ENCODE data around the gene GPAT2. TPM values are rescaled to one million over a fixed set of nuclear protein-coding genes. Genes with fewer than 3 reads are reported as not detected.
"Not testable (repeated sequence)": the region's sequence is repeated elsewhere in the genome, so short reads cannot be mapped to it uniquely, and the experiment has no call there.

The GPAT2 gene
- total and polyA plus RNA-seq, 2 experiments from 2014 or later, result 0.65 to 0.71 TPM

DNA sequence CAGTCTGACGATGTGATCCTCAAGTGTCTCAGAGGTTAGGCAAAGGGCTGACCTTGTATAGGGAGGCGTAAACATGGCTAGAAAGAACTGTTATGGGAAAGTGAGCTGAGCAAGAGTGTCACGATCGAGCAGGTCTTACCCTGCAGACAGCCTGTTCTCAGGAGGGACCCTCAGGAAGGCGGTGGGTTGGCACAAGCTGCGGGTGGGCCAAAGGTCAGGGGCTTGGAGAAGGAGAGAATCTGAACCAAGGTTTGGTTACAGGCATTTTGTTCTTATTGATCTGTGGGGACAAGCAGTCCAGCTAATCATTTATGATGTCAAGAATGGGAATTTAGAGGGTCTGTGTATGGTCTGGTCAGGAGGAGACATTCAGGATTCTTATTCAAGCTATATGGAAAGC, 26.7 kb downstream of the GPAT2 start:
- not testable (repeated sequence) for H2AFZ ChIP-seq; H3K4me2 ChIP-seq (ENCODE audit: unreplicated experiment); DNase-seq; H3K9me3 ChIP-seq (ENCODE audit: low read depth); H3K4me3 ChIP-seq; H3K36me3 ChIP-seq (ENCODE audit: low read depth); H4K20me1 ChIP-seq (ENCODE audit: insufficient read depth); H3K27ac ChIP-seq; H3K9ac ChIP-seq; H3F3A ChIP-seq (ENCODE audit: insufficient read depth); H3K9me2 ChIP-seq (ENCODE audit: insufficient read depth); H3K4me1 ChIP-seq (ENCODE audit: insufficient read depth); H3K79me2 ChIP-seq (ENCODE audit: insufficient read depth)
- H3K27me3 ChIP-seq (replicated peaks; ENCODE audit: insufficient read depth), result peaks cover 11% of the 10 kb centered on the region
- 41 to 43% methylated on average over 6 of the region's 6 CpGs for WGBS, 2 experiments (ENCODE audit: low coverage in 1 of 2, low lambda C conversion rate in 2 of 2, missing lambda C conversion rate in 2 of 2)
- in situ Hi-C loops (cut with MboI), result loop anchor here (25.0 kb wide), 2 partner anchors 254 to 504 kb away; partner anchors contain the start of genes CIAO1, NEURL3 and TMEM127

DNA sequence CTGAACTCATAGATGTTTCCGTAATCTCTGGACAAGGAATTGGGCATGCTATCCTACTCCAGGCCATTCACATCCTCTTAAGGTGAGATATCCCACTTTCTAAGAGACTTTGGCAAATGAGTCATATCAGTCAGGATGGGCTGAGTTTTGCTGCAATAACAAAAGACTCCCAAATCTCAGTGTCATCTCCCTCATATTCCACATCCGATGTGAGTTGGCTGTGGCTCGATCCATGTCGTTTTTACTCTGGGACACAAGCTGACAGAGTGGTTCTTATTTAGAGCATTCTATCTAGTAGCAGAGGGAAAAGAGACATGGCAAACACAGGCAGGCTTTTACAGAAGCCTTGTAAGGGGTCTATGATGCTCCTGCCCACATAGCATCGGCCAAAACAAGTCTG, 28.5 kb downstream of the GPAT2 start:
- H3K9me3 ChIP-seq (ENCODE audit: low read depth); H3K79me2 ChIP-seq (ENCODE audit: insufficient read depth); DNase-seq; H3K4me2 ChIP-seq (ENCODE audit: unreplicated experiment); H3K27ac ChIP-seq; H4K20me1 ChIP-seq (ENCODE audit: insufficient read depth); H2AFZ ChIP-seq; H3K4me1 ChIP-seq (ENCODE audit: insufficient read depth); H3K4me3 ChIP-seq; H3K9ac ChIP-seq; H3F3A ChIP-seq (ENCODE audit: insufficient read depth); H3K9me2 ChIP-seq (ENCODE audit: insufficient read depth); H3K36me3 ChIP-seq (ENCODE audit: low read depth): not testable (repeated sequence)
- H3K27me3 ChIP-seq (replicated peaks; ENCODE audit: insufficient read depth), result peaks cover 11% of the 10 kb centered on the region
- WGBS, 2 experiments (ENCODE audit: low coverage in 1 of 2, low lambda C conversion rate in 2 of 2, missing lambda C conversion rate in 2 of 2), result 62 to 63% methylated on average over 5 of the region's 5 CpGs
- in situ Hi-C loops (cut with MboI), result loop anchor here (25.0 kb wide), 2 partner anchors 256 to 506 kb away; partner anchors contain the start of genes CIAO1, NEURL3 and TMEM127

DNA sequence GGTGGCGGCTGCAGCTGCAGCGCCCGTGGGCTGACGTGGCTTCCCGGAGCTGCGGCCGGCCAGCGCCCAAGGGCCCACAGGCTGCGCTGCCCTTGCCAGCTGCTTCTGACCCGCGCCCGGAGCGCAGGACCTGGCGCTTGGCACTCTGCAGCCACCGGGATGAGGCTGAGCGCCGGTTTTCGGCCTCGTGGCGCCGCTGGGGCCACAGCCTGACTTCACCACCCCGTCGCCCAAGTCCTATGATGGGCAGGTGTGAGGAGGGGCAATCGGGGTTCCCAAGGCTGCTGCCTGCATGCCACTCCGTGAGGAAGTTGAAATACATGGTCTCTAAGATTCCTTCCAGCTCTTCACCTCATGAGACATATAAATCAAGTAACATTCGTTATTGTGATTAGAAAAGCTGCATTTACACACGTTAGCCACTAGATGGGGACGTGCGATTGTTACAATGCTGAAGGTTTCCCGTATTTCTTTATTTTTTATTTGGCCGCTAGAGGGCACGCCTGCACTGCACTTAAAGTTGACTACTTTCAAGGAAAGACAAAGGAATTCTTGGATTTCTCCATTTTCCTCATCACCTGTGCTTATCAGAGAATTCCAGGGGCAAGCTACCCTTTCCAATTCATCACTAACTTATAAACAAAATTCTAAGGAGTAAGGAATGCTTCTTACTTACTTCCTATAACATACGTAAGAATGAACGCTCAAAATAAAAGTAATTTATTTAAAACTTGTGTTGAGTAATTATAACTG, 42.0 kb downstream of the GPAT2 start:
- H3K9me3 ChIP-seq (ENCODE audit: low read depth); H4K20me1 ChIP-seq (ENCODE audit: insufficient read depth); H3K27me3 ChIP-seq (replicated peaks; ENCODE audit: insufficient read depth); in situ Hi-C loops (cut with MboI); H3F3A ChIP-seq (ENCODE audit: insufficient read depth); H3K36me3 ChIP-seq (ENCODE audit: low read depth); H3K9me2 ChIP-seq (ENCODE audit: insufficient read depth); H3K4me1 ChIP-seq (ENCODE audit: insufficient read depth): not testable (repeated sequence)
- Histone ChIP-seq H3K9ac (peak overlapping the region; percentile 91), H3K4me3 (peak overlapping the region; percentile 85), H3K27ac (peak overlapping the region; percentile 84), H3K4me2 (ENCODE audit: unreplicated experiment) (peak overlapping the region; percentile 97), H2AFZ (peak overlapping the region; percentile 97), H3K79me2 (ENCODE audit: insufficient read depth) (peaks cover 18% of the 10 kb centered on the region)
- DNase-seq, result peak; percentile 53
- WGBS, 2 experiments (ENCODE audit: low coverage in 1 of 2, low lambda C conversion rate in 2 of 2, missing lambda C conversion rate in 2 of 2), result 4 to 5% methylated on average over 31 to 33 of the region's 34 CpGs

- H3K9ac ChIP-seq, result peak overlapping the region; percentile 91
- peaks cover 18% of the 10 kb centered on the region for H3K79me2 ChIP-seq (ENCODE audit: insufficient read depth)
- H3K4me1 ChIP-seq (ENCODE audit: insufficient read depth); DNase-seq; H3K27me3 ChIP-seq (replicated peaks; ENCODE audit: insufficient read depth); H3K9me2 ChIP-seq (ENCODE audit: insufficient read depth); in situ Hi-C loops (cut with MboI); H4K20me1 ChIP-seq (ENCODE audit: insufficient read depth); H3K9me3 ChIP-seq (ENCODE audit: low read depth); H3K36me3 ChIP-seq (ENCODE audit: low read depth); H3F3A ChIP-seq (ENCODE audit: insufficient read depth): not testable (repeated sequence)
- H3K4me2 ChIP-seq (ENCODE audit: unreplicated experiment), result peak overlapping the region; percentile 97
- peak overlapping the region; percentile 84 for H3K27ac ChIP-seq
- peak overlapping the region; percentile 97 for H2AFZ ChIP-seq
- peak overlapping the region; percentile 85 for H3K4me3 ChIP-seq
- 0% methylated on average over 3 of the region's 39 CpGs; no CpG with 5 or more reads in 1 of the 2 experiments for WGBS, 2 experiments (ENCODE audit: low coverage in 1 of 2, low lambda C conversion rate in 2 of 2, missing lambda C conversion rate in 2 of 2)
Observed at GRCh38 chr2:95992102-95992501, 42.6 kb downstream of the GPAT2 start.

- H3K4me1 ChIP-seq (ENCODE audit: insufficient read depth); H3K27me3 ChIP-seq (replicated peaks; ENCODE audit: insufficient read depth); H3K36me3 ChIP-seq (ENCODE audit: low read depth); H3F3A ChIP-seq (ENCODE audit: insufficient read depth); H3K9me3 ChIP-seq (ENCODE audit: low read depth); H3K9me2 ChIP-seq (ENCODE audit: insufficient read depth); in situ Hi-C loops (cut with MboI); H4K20me1 ChIP-seq (ENCODE audit: insufficient read depth): not testable (repeated sequence)
- Histone ChIP-seq H3K4me3 (peak within 1 kb of the TSS; percentile 85), H3K9ac (peak within 1 kb of the TSS; percentile 91), H2AFZ (peak within 1 kb of the TSS; percentile 97), H3K79me2 (ENCODE audit: insufficient read depth) (peaks cover 18% of the 10 kb centered on the region), H3K4me2 (ENCODE audit: unreplicated experiment) (peak within 1 kb of the TSS; percentile 97), H3K27ac (peak within 1 kb of the TSS; percentile 84)
- 1 to 2% methylated on average over 28 to 32 of the region's 56 CpGs for WGBS, 2 experiments (ENCODE audit: low coverage in 1 of 2, low lambda C conversion rate in 2 of 2, missing lambda C conversion rate in 2 of 2)
- peak; percentile 47 for DNase-seq
Observed at GRCh38 chr2:95991351-95992094, 43.2 kb downstream of the GPAT2 start, which contains the start of gene ANKRD36C. Gene ANKRD36C (minus strand): TSS chr2:95991824. CDS start chr2:95991708, 116 bp downstream.

DNA sequence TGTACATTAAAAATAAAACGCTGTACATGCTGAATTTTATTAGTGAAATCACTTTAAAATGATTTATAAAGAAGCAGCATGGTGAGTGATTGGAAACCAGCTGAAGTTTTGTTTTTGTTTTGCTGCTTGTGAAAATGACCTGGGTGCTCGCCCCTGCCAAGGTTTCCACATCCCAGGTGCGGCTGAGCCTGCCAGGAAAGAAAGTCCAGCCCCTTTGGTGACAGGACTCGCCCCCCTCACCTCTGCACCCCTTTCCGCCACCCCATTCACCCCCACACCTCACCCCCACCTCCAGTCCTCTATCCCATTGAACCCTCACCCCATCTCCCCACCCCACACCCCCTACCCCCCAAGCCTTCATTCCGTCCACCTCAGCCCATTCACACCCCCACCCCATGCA, 43.8 kb downstream of the GPAT2 start:
- H4K20me1 ChIP-seq (ENCODE audit: insufficient read depth); H3F3A ChIP-seq (ENCODE audit: insufficient read depth); DNase-seq; H3K4me1 ChIP-seq (ENCODE audit: insufficient read depth); H2AFZ ChIP-seq; H3K36me3 ChIP-seq (ENCODE audit: low read depth); H3K9me2 ChIP-seq (ENCODE audit: insufficient read depth); H3K27ac ChIP-seq; H3K27me3 ChIP-seq (replicated peaks; ENCODE audit: insufficient read depth); H3K9me3 ChIP-seq (ENCODE audit: low read depth); in situ Hi-C loops (cut with MboI): not testable (repeated sequence)
- peak overlapping the region; percentile 56 for H3K9ac ChIP-seq
- H3K4me3 ChIP-seq, result peak overlapping the region; percentile 68
- peak overlapping the region; percentile 83 for H3K4me2 ChIP-seq (ENCODE audit: unreplicated experiment)
- WGBS, 2 experiments (ENCODE audit: low coverage in 1 of 2, low lambda C conversion rate in 2 of 2, missing lambda C conversion rate in 2 of 2), result 0 to 1% methylated on average over 1 to 6 of the region's 6 CpGs
- peaks cover 18% of the 10 kb centered on the region for H3K79me2 ChIP-seq (ENCODE audit: insufficient read depth)

All from GM23248 (cell line).